ENCODE measurements around the gene GRIN3B. TPM values are rescaled to one million over a fixed set of nuclear protein-coding genes. Genes with fewer than 3 reads are reported as not detected.

Gene GRIN3B
- total RNA-seq, 1 donor from 2014 or later, result not detected

DNA sequence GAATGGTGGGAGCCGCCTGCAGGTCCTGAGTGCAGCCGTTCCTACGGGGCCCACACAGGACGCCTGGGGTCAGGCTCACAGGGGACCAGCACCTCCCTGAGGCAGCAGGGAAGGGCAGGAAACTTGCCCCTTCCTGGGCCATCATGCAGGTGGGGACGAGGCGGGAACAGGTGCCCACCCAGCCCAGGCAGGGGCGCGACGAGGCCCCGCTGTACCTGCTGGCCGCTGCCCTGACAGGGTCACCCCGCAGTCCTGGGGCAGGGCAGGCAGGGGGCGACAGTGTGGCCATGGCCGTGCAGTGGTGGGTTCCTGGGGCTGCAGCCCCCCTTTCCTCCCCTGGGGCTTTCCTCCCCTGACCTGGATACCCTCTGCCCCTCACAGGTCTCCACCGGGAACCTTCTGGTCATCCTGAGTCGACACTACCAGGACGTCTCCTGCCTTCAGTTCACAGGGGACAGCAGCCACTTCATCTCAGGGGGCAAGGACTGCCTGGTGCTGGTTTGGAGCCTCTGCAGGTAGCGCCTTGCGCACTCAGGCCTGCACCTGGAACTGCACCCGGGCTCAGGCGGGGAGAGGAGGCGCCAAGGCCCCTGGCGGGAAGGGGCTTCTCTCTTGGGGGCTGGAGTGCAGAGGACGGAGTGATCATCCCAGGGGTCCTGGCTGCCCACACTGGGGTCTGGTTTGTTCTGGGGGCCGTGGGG lies 10.7 kb upstream of the GRIN3B start:
- DNase-seq (ENCODE audit: low spot score), result no peak
- no peak for ATAC-seq
- intact Hi-C loops (cut with DNase I), result no loop called here

DNA sequence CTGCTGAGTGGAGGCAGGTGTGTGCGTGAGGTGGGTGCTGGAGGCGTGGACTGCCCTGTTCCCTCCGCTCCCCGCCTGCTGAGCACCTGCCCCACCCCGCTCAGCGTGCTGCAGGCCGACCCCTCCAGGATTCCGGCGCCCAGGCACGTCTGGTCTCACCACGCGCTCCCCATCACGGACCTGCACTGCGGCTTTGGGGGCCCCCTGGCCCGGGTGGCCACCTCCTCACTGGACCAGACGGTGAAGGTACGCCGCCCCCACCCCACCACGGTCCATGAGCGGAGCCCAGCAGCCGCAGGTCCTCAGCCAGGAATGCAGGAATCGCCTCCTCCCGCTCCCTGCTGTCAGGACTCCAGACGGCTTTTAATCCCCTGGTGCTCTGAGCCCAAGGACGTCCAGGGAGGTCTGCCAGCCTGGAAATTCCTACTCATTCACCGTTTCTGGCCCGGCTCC lies 10.1 kb upstream of the GRIN3B start:
- ATAC-seq (no peak), DNase-seq (ENCODE audit: low spot score) (no peak)
- intact Hi-C loops (cut with DNase I), result no loop called here

DNA sequence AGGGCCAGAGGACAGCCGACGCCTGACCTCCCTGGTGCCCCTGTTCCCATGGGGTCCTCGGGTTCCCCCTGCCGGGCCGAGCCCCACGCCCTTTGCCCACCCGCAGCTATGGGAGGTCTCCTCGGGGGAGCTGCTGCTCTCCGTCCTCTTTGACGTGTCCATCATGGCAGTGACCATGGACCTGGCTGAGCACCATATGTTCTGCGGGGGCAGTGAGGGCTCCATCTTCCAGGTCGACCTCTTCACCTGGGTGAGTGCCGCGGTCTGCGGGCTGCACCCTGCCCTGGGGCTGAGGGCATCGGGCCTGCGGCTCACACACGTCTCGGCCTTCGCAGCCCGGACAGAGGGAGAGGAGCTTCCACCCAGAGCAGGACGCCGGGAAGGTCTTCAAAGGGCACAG lies 9.5 kb upstream of the GRIN3B start:
- intact Hi-C loops (cut with DNase I), result no loop called here
- no peak for ATAC-seq
- no peak for DNase-seq (ENCODE audit: low spot score)

DNA sequence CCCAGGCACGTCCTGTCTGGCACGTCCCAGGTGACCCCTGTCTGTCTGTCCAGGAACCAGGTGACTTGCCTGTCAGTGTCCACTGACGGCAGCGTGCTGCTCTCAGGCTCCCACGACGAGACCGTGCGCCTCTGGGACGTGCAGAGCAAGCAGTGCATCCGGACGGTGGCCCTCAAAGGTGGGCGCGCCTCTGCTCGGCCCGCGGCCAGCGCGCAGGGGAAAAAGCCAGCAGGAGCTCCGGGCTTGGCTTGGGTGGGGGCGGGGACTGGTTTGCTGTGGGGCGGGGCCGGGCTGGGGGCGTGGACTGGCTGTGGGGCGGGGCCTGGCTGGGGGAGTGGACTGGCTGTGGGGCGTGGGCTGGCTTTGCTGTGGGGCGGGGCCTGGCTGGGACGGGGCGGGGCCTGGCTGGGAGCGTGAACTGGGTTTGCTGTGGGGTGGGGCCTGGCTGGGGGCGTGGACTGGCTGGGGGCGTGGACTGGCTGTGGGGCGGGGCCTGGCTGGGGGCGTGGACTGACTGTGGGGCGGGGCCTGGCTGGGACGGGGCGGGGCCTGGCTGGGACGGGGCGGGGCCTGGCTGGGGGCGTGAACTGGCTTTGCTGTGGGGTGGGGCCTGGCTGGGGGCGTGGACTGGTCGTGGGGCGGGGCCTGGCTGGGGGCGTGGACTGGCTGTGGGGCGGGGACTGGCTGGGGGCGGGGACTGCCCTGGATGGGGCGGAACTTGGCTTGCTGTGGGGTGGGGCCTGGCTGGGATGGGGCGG lies 8.9 kb upstream of the GRIN3B start:
- ATAC-seq (no peak), DNase-seq (ENCODE audit: low spot score) (no peak)
- intact Hi-C loops (cut with DNase I), result no loop called here

DNA sequence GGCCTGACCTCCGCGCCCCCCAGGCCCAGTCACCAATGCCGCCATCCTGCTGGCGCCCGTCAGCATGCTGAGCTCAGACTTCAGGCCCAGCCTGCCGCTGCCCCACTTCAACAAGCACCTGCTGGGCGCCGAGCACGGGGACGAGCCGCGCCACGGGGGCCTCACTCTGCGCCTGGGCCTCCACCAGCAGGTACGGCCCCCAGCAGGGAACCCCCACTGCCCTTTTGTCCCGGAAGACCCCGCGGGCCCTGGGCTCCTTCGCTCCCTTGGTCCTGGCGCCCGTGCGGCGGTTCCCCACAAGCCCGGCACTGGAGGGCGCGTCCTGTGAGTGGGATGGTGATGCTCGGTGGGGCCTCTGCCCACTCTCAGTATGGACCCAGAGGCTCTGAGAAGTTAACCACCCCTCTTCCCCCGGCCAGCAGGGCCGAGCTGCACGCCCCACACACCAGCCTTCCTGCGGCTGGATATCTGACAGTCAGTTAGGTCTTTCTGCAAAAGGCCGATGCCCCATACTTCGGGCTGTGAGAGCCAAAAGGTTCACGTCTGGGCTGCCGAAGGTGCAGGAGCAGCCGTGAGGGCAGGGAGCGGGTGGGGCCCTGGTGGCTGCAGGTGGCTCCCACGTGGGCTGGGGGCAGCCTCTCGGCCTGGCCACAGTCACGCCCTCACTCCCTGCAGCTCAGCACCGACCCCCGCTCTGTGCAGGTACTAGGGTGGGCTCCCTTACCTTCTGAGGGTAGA lies 8.1 kb upstream of the GRIN3B start:
- DNase-seq (ENCODE audit: low spot score), result no peak
- intact Hi-C loops (cut with DNase I), result no loop called here
- no peak for ATAC-seq

DNA sequence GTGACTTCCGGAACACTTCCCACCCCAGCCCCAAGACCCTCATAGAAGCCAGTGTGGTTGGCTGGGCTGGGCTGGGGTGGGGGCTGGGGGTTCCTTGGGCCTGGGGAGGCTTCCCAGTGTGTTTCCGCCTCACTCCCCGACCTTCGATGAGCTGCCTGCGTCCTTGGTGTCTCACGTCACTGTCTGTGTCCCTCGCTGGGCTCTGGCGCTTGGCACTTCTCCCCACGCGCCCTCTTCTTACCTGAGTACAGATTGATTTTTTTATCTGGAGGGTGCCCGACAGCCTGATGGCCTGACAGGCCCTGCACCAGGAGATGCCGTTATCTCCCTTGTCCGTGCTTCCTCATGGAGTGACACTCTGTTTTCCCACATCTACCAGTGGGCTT lies 7.6 kb upstream of the GRIN3B start:
- intact Hi-C loops (cut with DNase I), result no loop called here
- DNase-seq (ENCODE audit: low spot score) (no peak), ATAC-seq (no peak)

GRCh38 chr19:993361-993830 lies 6.8 kb upstream of the GRIN3B start:
- intact Hi-C loops (cut with DNase I), result no loop called here
- no peak for ATAC-seq

GRCh38 chr19:993831-994393 lies 6.3 kb upstream of the GRIN3B start:
- ATAC-seq, result no peak
- DNase-seq (ENCODE audit: low spot score), result no peak
- intact Hi-C loops (cut with DNase I), result no loop called here

More at GRCh38 chr19:993361-993830, 6.8 kb upstream of the GRIN3B start:
- no peak for DNase-seq (ENCODE audit: low spot score)

DNA sequence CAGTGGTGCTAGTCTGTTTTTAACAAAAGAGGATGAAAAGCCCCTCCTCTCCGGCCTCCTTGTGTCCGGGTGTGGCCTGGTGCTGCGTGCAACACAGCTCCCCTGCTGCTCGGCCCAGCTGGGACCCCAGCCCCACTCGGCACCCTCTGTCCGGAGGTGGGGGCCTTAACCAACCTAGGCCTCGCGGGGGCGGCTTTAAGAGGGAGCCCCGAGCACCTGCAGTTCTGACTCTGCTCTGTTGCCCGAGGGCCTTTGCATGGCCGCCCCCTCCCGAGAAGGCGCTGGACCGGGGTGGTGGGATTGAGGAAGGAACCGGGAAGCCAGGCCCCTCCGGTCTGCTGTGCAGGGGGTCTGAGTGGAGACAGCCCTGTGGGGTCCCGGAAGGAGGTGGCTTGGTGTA lies 5.7 kb upstream of the GRIN3B start:
- no peak for ATAC-seq
- no peak for DNase-seq (ENCODE audit: low spot score)
- intact Hi-C loops (cut with DNase I), result no loop called here

DNA sequence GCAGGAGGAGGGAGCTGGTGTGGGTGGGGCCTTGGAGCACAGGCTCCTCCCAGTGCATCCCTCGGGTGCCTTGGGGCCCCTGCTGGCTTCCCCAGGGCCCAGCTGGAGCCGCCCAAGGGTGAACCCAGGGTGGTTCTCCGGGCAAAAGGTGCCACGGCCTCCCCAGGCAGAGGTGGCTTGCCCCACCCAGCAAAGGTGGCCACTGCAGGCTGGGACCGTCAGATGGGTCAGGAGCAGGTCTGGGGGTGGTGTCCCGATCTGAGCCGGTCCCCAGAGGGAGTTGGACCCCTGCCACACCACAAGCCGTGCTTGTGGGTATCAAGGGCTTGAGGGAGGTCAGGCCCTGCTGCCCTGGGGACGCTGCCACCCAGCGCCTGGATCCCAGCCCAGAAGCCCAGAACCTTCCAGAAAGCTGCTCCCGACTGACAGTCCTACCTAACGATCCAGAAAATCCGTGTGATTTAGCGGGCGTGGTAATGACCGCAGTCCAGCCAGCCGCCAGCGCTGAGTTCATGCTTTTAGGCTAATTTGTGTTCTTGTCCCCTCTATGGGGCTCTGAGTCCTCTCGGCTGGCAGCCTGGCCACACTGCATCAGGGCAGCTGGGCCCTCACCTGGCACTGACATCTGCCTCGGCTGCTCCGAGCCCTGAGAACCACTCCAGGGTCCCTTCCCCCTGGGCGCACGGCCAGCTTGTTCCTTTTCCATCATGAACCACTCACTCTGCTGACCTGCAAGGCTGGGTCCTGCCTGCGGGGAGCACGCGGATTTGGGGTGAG lies 5.0 kb upstream of the GRIN3B start:
- DNase-seq (ENCODE audit: low spot score), result no peak
- intact Hi-C loops (cut with DNase I), result loop anchor here (5.0 kb wide), 1 partner anchor 1757 kb away; no protein-coding TSS in a partner anchor
- ATAC-seq, result no peak

- ATAC-seq (peak; percentile 8), DNase-seq (ENCODE audit: low spot score) (no peak)
- intact Hi-C loops (cut with DNase I), result loop anchor here (5.0 kb wide), 1 partner anchor 1756 kb away; no protein-coding TSS in a partner anchor
Observed at GRCh38 chr19:996051-996838, 4.0 kb upstream of the GRIN3B start.

DNA sequence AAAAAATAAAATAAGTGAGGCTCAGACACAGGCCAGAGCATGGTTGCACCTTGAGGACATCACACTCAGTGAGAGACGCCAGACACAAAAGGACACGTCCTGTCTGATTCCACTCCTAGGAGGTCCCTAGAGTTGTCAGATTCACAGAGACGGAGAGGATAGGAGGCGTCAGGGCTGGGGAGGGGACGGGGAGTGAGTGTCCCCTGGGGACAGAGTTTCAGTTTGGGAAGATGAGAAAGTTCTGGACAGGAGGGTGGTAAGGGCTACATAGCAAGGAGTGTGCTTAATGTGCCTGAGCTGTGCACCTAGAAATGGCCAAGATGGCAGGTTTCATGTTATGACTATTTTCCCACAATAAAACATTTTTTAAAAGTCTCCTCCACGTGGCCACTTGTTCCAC lies 2.2 kb upstream of the GRIN3B start:
- no peak for DNase-seq (ENCODE audit: low spot score)
- intact Hi-C loops (cut with DNase I), result loop anchor here (5.0 kb wide), 1 partner anchor 1754 kb away; no protein-coding TSS in a partner anchor
- no peak for ATAC-seq

GRCh38 chr19:999379-999719 lies 870 bp upstream of the GRIN3B start:
- DNase-seq (ENCODE audit: low spot score) (no peak), ATAC-seq (no peak)
- intact Hi-C loops (cut with DNase I), result loop anchor here (5.0 kb wide), 1 partner anchor 1753 kb away; no protein-coding TSS in a partner anchor

DNA sequence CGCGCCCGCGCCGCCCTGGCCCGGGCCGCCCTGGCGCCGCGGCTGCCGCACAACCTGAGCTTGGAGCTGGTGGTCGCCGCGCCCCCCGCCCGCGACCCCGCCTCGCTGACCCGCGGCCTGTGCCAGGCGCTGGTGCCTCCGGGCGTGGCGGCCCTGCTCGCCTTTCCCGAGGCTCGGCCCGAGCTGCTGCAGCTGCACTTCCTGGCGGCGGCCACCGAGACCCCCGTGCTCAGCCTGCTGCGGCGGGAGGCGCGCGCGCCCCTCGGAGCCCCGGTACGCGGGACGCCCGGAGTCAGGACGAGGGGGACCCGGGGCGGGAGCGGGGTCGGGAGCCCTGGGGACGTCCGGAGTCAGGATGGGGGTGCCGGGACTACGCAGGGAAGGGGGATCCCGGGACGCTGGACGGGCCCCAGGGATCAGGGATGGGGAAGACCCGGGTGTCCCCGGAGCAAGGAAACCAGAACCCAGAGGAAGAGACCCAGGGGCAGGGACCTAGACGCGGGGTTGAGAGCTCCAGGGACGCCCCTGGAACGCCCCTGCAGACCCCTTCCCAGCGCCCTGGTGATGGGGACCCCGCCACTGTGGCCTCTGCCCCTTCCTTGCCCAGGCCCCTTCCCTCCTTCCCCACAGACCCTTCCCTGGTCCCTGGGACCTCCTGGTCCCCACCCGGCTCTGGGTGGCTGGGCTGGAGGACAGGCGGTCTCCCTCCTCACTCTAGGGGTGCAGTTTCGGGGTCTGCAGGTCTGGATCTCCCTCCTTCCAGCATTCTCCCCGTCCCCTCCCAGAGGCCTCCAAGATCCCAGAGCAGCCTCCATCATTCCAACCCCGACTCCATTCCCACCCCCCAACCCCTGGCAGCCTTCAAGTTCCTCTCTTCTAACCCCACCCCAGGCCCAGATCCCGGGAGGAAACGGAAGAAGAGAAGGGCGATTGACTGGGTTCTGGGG lies 645 bp downstream of the GRIN3B start:
- no peak for DNase-seq (ENCODE audit: low spot score)
- intact Hi-C loops (cut with DNase I), result loop anchor here (1.0 kb wide), 1 partner anchor 220 kb away; no protein-coding TSS in a partner anchor
- ATAC-seq, result no peak

DNA sequence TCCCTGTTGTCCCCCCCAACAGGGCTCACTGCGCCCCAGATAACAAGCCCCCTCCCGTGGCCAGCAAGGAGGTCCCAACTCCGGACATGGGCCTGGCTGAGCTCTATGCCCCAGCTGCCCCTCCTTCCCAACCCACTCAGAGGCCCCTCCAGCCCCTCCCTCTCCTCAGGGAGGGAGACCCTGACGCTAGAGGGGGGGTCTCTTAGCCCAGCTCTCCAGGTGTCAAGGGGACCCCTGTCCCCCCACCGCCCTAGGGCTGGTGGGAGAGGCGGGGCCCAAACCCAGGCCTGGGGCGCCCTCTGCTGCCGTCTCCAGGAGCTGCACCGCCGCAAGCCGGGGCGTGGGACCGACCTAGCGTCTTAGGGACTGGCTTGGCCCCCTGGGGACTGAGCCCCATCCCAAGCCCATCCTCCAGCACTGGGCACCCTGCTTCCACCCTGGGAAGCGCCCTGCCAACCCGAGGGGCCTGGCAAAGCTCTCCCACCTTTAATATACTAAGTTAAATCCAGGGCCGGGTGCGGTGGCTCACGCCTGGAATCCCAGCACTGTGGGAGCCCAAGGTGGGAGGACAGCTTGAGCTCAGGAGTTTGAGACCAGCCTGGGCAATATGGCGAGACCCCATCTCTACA lies 1.4 kb downstream of the GRIN3B start:
- DNase-seq (ENCODE audit: low spot score) (peak; percentile 81), ATAC-seq (peak; percentile 70)
- intact Hi-C loops (cut with DNase I), result no loop called here

GRCh38 chr19:1002600-1002999 lies 2.4 kb downstream of the GRIN3B start:
- intact Hi-C loops (cut with DNase I), result no loop called here
- DNase-seq (ENCODE audit: low spot score) (no peak), ATAC-seq (no peak)

Measured in sciatic nerve (tissue), 2 donors.